Subcutaneous preadipocyte (primary cell): ENCODE data around the gene ADRB1. TPM values are rescaled to one million over a fixed set of nuclear protein-coding genes. Genes with fewer than 3 reads are reported as not detected.

Source experiments
- total RNA-seq: library from RNA; depleted of rRNA; stranded (reverse); fragments of >200 nt; gene quantifications from 2 replicates; pipeline ENCODE4 v1.2.3, GENCODE V29; 2012

Gene ADRB1
- total RNA-seq: not detected in 2 replicates

GRCh38 chr10:114043532-114044246, at the start of gene ADRB1:
Gene ADRB1 (plus strand): TSS chr10:114043866. CDS start chr10:114044133, 267 bp downstream.

Other genes starting within 250 kb of the ADRB1 start
- 4.0 and 7.0 TPM in 2 replicates for gene DCLRE1A, start 189.8 kb upstream of the ADRB1 start, total RNA-seq
- gene NHLRC2, start 189.2 kb upstream of the ADRB1 start, total RNA-seq: 9.9 and 18.0 TPM in 2 replicates
- gene CCDC186, start 130.3 kb downstream of the ADRB1 start, total RNA-seq: 9.4 and 10.3 TPM in 2 replicates
- gene TDRD1, start 135.5 kb downstream of the ADRB1 start, total RNA-seq: 2.6 and 3.3 TPM in 2 replicates
- gene VWA2, start 195.4 kb downstream of the ADRB1 start, total RNA-seq: under 0.01 and 0.20 TPM in 2 replicates